HG03457 (cell line): ENCODE results near the gene ABCC3.
A peak's percentile ranks its signal among the peaks of the same experiment; 100 is the strongest.
"Not testable (repeated sequence)": the region's sequence is repeated elsewhere in the genome, so short reads cannot be mapped to it uniquely, and the experiment has no call there.

ENCODE experiments used
- ATAC-seq: cut with Tn5 transposase; IDR thresholded peaks from one replicate; pipeline ENCODE4 v1.9.1; 2021; ENCODE audit warnings: moderate number of reproducible peaks; ENCODE audit not compliant: unreplicated experiment

The ABCC3 gene

GRCh38 chr17:50697062-50697461 is 62.4 kb downstream of the ABCC3 start:
- ATAC-seq: no peak

- no peak for ATAC-seq
Observed at GRCh38 chr17:50697663-50698272, 63.1 kb downstream of the ABCC3 start.

- no peak for ATAC-seq
Observed at GRCh38 chr17:50699410-50699809, 64.7 kb downstream of the ABCC3 start.

- no peak for ATAC-seq
Observed at GRCh38 chr17:50703162-50703561, 68.5 kb downstream of the ABCC3 start.

GRCh38 chr17:50707289-50708049 is 72.8 kb downstream of the ABCC3 start, which contains the start of gene ANKRD40:
ANKRD40 (minus strand) TSS chr17:50707914; CDS start chr17:50707654, 260 bp downstream.
- ATAC-seq: peak; percentile 55

GRCh38 chr17:50708050-50709000 is 73.6 kb downstream of the ABCC3 start:
- ATAC-seq: peak; percentile 7

- not testable (repeated sequence) for ATAC-seq
Observed at GRCh38 chr17:50709053-50709452, 74.4 kb downstream of the ABCC3 start.

- ATAC-seq: no peak
Observed at GRCh38 chr17:50710025-50710424, 75.3 kb downstream of the ABCC3 start.

- no peak for ATAC-seq
Observed at GRCh38 chr17:50710650-50711049, 76.0 kb downstream of the ABCC3 start.

- no peak for ATAC-seq
Observed at GRCh38 chr17:50712641-50713040, 78.0 kb downstream of the ABCC3 start.

- ATAC-seq: no peak
Observed at GRCh38 chr17:50715471-50715870, 80.8 kb downstream of the ABCC3 start.

GRCh38 chr17:50719144-50719923 is 84.7 kb downstream of the ABCC3 start, which contains the start of gene LUC7L3:
LUC7L3 (plus strand) TSS chr17:50719603; CDS start chr17:50719733, 130 bp downstream.
- peak; percentile 84 for ATAC-seq

- ATAC-seq: no peak
Observed at GRCh38 chr17:50719924-50720794, 85.5 kb downstream of the ABCC3 start.

- no peak for ATAC-seq
Observed at GRCh38 chr17:50721194-50722010, 86.7 kb downstream of the ABCC3 start.

- no peak for ATAC-seq
Observed at GRCh38 chr17:50722746-50723145, 88.1 kb downstream of the ABCC3 start.

- not testable (repeated sequence) for ATAC-seq
Observed at GRCh38 chr17:50724622-50725021, 89.9 kb downstream of the ABCC3 start.

- ATAC-seq: no peak
Observed at GRCh38 chr17:50725769-50726655, 91.3 kb downstream of the ABCC3 start.

- ATAC-seq: no peak
Observed at GRCh38 chr17:50728112-50728429, 93.4 kb downstream of the ABCC3 start.
